ENCODE results near the gene ILDR2.

ILDR2 gene

GRCh38 chr1:166933633-166934032, 41.7 kb downstream of the ILDR2 start:
- Histone ChIP-seq H4K91ac (ENCODE audit: low read depth, low read length, poor library complexity) (no peak overlapping the region), H2AFZ (ENCODE audit: low read length) (no peak overlapping the region), H3K23ac (ENCODE audit: low read depth, low read length, poor library complexity) (no peak overlapping the region), H3K27me3 (ENCODE audit: control insufficient read depth in 3 of 3, insufficient read depth in 3 of 3, low read depth in 1 of 3, low read length in 3 of 3) (no peaks in the 10 kb centered on the region), H2BK12ac (ENCODE audit: low read length) (no peak overlapping the region), H3K4me1 (ENCODE audit: control insufficient read depth in 2 of 2, insufficient read depth in 1 of 2, low read depth in 1 of 2, low read length in 2 of 2) (peaks cover 0 to 12% of the 10 kb centered on the region in 2 donors), H2BK120ac (ENCODE audit: low read depth, low read length) (no peak overlapping the region), H2BK15ac (ENCODE audit: low read length) (no peak overlapping the region), H3K9me3 (replicated peaks in 1 of 2; ENCODE audit: control insufficient read depth in 2 of 2, insufficient read depth in 1 of 2, low read depth in 1 of 2, low read length in 2 of 2) (peaks cover 0 to 5% of the 10 kb centered on the region in 2 donors), H3K79me1 (ENCODE audit: low read depth, low read length) (no peaks in the 10 kb centered on the region), H3K27ac (replicated peaks; ENCODE audit: low read length) (no peak overlapping the region), H3K36me3 (replicated peaks in 1 of 2; ENCODE audit: control insufficient read depth in 2 of 2, insufficient read depth in 2 of 2, low read length in 2 of 2) (peaks cover 13 to 34% of the 10 kb centered on the region in 2 donors), H3K4me3 (ENCODE audit: low read length in 2 of 2) (no peak overlapping the region), H3K18ac (ENCODE audit: low read length) (no peak overlapping the region), H3K4ac (ENCODE audit: low read length) (no peak overlapping the region), H3K9ac (ENCODE audit: low read depth, low read length, poor library complexity) (no peak overlapping the region), H3K14ac (ENCODE audit: low read length) (no peak overlapping the region), H3K4me2 (ENCODE audit: insufficient read depth, low read length, poor library complexity, severe bottlenecking) (no peak overlapping the region), H4K8ac (ENCODE audit: low read depth, low read length) (no peak overlapping the region), H2BK5ac (ENCODE audit: low read length) (no peak overlapping the region), H2AK5ac (ENCODE audit: low read depth, low read length) (no peak overlapping the region)
- WGBS, 2 donors (ENCODE audit: extremely low coverage in 2 of 2, insufficient read length in 2 of 2, insufficient replicate concordance in 1 of 2): no CpG with 5 or more reads among the region's 1 CpG
- no peak for DNase-seq (ENCODE audit: low spot score)

DNA sequence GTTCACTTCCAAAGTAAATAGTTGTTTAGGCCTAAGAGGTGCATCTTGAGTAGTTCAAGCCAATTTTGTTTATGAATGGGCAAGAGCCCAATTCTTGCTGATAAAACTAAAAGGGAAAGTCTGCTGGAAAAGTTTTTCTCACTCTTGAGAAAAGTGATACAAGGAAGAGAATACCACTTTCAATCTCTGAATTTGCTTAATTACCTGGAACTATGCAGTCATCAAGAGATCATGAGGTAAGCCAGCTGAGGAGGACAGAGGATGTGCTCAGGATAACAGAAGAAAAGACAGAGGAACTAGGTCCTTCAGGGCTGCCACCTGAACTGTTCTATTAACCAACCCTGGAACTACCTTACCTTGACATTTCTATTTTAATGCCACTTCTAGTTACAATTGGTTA, 42.2 kb downstream of the ILDR2 start:
- H3K4me1 ChIP-seq (ENCODE audit: control insufficient read depth in 2 of 2, insufficient read depth in 1 of 2, low read depth in 1 of 2, low read length in 2 of 2): peaks cover 0 to 12% of the 10 kb centered on the region in 2 donors
- H2BK12ac ChIP-seq (ENCODE audit: low read length): no peak overlapping the region
- no peak overlapping the region for H3K23ac ChIP-seq (ENCODE audit: low read depth, low read length, poor library complexity)
- no peak overlapping the region for H2BK15ac ChIP-seq (ENCODE audit: low read length)
- H3K4ac ChIP-seq (ENCODE audit: low read length): no peak overlapping the region
- H2AFZ ChIP-seq (ENCODE audit: low read length): no peak overlapping the region
- no peak overlapping the region for H2BK5ac ChIP-seq (ENCODE audit: low read length)
- H4K8ac ChIP-seq (ENCODE audit: low read depth, low read length): no peak overlapping the region
- H3K9me3 ChIP-seq (replicated peaks in 1 of 2; ENCODE audit: control insufficient read depth in 2 of 2, insufficient read depth in 1 of 2, low read depth in 1 of 2, low read length in 2 of 2): peaks cover 0 to 5% of the 10 kb centered on the region in 2 donors
- H3K4me2 ChIP-seq (ENCODE audit: insufficient read depth, low read length, poor library complexity, severe bottlenecking): no peak overlapping the region
- no peak overlapping the region for H3K27ac ChIP-seq (replicated peaks; ENCODE audit: low read length)
- no peak overlapping the region for H3K4me3 ChIP-seq (ENCODE audit: low read length in 2 of 2)
- no peak overlapping the region for H3K18ac ChIP-seq (ENCODE audit: low read length)
- H3K9ac ChIP-seq (ENCODE audit: low read depth, low read length, poor library complexity): no peak overlapping the region
- no peaks in the 10 kb centered on the region for H3K79me1 ChIP-seq (ENCODE audit: low read depth, low read length)
- no peaks in the 10 kb centered on the region for H3K27me3 ChIP-seq (ENCODE audit: control insufficient read depth in 3 of 3, insufficient read depth in 3 of 3, low read depth in 1 of 3, low read length in 3 of 3)
- no peak overlapping the region for H2AK5ac ChIP-seq (ENCODE audit: low read depth, low read length)
- H2BK120ac ChIP-seq (ENCODE audit: low read depth, low read length): no peak overlapping the region
- no peak overlapping the region for H4K91ac ChIP-seq (ENCODE audit: low read depth, low read length, poor library complexity)
- no peak for DNase-seq (ENCODE audit: low spot score)
- peaks cover 13 to 34% of the 10 kb centered on the region in 2 donors for H3K36me3 ChIP-seq (replicated peaks in 1 of 2; ENCODE audit: control insufficient read depth in 2 of 2, insufficient read depth in 2 of 2, low read length in 2 of 2)
- H3K14ac ChIP-seq (ENCODE audit: low read length): no peak overlapping the region

DNA sequence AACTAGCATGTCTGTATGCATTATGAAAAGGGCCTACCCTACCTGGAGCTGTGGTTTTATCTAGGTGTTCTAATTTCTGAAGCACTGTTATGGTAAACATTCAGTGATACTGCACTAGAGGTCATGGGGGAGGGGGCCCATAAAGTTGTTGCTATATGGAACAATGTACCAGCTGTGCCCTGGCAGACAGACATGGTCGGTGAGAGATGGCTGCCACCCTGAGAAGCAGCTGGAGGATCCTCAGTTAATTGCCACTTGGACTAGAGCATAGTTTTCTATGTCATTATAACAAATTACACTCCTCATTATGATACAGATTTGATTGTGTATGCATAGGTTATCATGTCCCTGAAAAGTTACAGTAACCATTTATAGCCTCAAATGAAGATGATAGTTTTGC, 45.4 kb downstream of the ILDR2 start:
- Histone ChIP-seq H3K9ac (ENCODE audit: low read depth, low read length, poor library complexity) (no peak overlapping the region), H3K79me1 (ENCODE audit: low read depth, low read length) (no peaks in the 10 kb centered on the region), H2BK5ac (ENCODE audit: low read length) (no peak overlapping the region), H3K4me3 (ENCODE audit: low read length in 2 of 2) (no peak overlapping the region), H4K91ac (ENCODE audit: low read depth, low read length, poor library complexity) (no peak overlapping the region), H3K4me2 (ENCODE audit: insufficient read depth, low read length, poor library complexity, severe bottlenecking) (no peak overlapping the region), H3K27ac (replicated peaks; ENCODE audit: low read length) (no peak overlapping the region), H3K36me3 (replicated peaks in 1 of 2; ENCODE audit: control insufficient read depth in 2 of 2, insufficient read depth in 2 of 2, low read length in 2 of 2) (peaks cover 11 to 24% of the 10 kb centered on the region in 2 donors), H3K4me1 (ENCODE audit: control insufficient read depth in 2 of 2, insufficient read depth in 1 of 2, low read depth in 1 of 2, low read length in 2 of 2) (peaks cover 11 to 18% of the 10 kb centered on the region in 2 donors), H2BK120ac (ENCODE audit: low read depth, low read length) (no peak overlapping the region), H2AFZ (ENCODE audit: low read length) (no peak overlapping the region), H2AK5ac (ENCODE audit: low read depth, low read length) (no peak overlapping the region), H3K23ac (ENCODE audit: low read depth, low read length, poor library complexity) (no peak overlapping the region), H3K18ac (ENCODE audit: low read length) (no peak overlapping the region), H2BK12ac (ENCODE audit: low read length) (no peak overlapping the region), H3K14ac (ENCODE audit: low read length) (no peak overlapping the region), H3K4ac (ENCODE audit: low read length) (no peak overlapping the region), H3K9me3 (replicated peaks in 1 of 2; ENCODE audit: control insufficient read depth in 2 of 2, insufficient read depth in 1 of 2, low read depth in 1 of 2, low read length in 2 of 2) (peaks cover 5 to 10% of the 10 kb centered on the region in 2 donors), H4K8ac (ENCODE audit: low read depth, low read length) (no peak overlapping the region), H2BK15ac (ENCODE audit: low read length) (no peak overlapping the region), H3K27me3 (ENCODE audit: control insufficient read depth in 3 of 3, insufficient read depth in 3 of 3, low read depth in 1 of 3, low read length in 3 of 3) (no peaks in the 10 kb centered on the region)
- no peak for DNase-seq (ENCODE audit: low spot score)
- WGBS, 2 donors (ENCODE audit: extremely low coverage in 2 of 2, insufficient read length in 2 of 2, insufficient replicate concordance in 1 of 2): no CpG with 5 or more reads among the region's 1 CpG

DNA sequence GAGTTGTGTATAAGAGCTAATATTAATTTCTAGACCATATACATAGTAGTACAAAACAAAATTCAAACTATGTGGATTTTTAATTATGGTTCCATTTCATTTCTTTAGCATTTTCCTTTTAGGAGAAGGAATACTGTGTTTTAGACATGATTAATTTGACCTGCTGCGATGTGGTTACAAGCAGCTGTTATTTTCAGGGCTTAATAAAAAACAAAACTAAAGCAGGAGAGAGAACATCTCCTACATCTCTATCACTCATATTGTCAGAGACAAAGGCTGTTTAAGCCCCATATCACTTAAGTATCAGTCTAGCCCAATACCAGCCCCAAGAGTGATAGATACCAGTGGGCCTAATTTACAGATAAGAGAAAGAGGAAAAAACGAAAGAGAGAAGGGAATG, 47.6 kb downstream of the ILDR2 start:
- no peak overlapping the region for H3K23ac ChIP-seq (ENCODE audit: low read depth, low read length, poor library complexity)
- H2BK12ac ChIP-seq (ENCODE audit: low read length): no peak overlapping the region
- no peak overlapping the region for H2AK5ac ChIP-seq (ENCODE audit: low read depth, low read length)
- H4K91ac ChIP-seq (ENCODE audit: low read depth, low read length, poor library complexity): no peak overlapping the region
- no CpG with 5 or more reads among the region's 2 CpGs for WGBS, 2 donors (ENCODE audit: extremely low coverage in 2 of 2, insufficient read length in 2 of 2, insufficient replicate concordance in 1 of 2)
- H2BK5ac ChIP-seq (ENCODE audit: low read length): no peak overlapping the region
- peaks cover 5% of the 10 kb centered on the region in 2 donors for H3K9me3 ChIP-seq (replicated peaks in 1 of 2; ENCODE audit: control insufficient read depth in 2 of 2, insufficient read depth in 1 of 2, low read depth in 1 of 2, low read length in 2 of 2)
- H3K4me2 ChIP-seq (ENCODE audit: insufficient read depth, low read length, poor library complexity, severe bottlenecking): no peak overlapping the region
- no peak overlapping the region for H3K14ac ChIP-seq (ENCODE audit: low read length)
- H2BK15ac ChIP-seq (ENCODE audit: low read length): no peak overlapping the region
- H2AFZ ChIP-seq (ENCODE audit: low read length): no peak overlapping the region
- H3K4ac ChIP-seq (ENCODE audit: low read length): no peak overlapping the region
- no peak overlapping the region for H4K8ac ChIP-seq (ENCODE audit: low read depth, low read length)
- H3K27ac ChIP-seq (replicated peaks; ENCODE audit: low read length): no peak overlapping the region
- no peak overlapping the region for H3K4me3 ChIP-seq (ENCODE audit: low read length in 2 of 2)
- H3K4me1 ChIP-seq (ENCODE audit: control insufficient read depth in 2 of 2, insufficient read depth in 1 of 2, low read depth in 1 of 2, low read length in 2 of 2): peaks cover 9 to 11% of the 10 kb centered on the region in 2 donors
- H3K27me3 ChIP-seq (ENCODE audit: control insufficient read depth in 3 of 3, insufficient read depth in 3 of 3, low read depth in 1 of 3, low read length in 3 of 3): no peaks in the 10 kb centered on the region
- H3K18ac ChIP-seq (ENCODE audit: low read length): no peak overlapping the region
- no peak for DNase-seq (ENCODE audit: low spot score)
- H3K9ac ChIP-seq (ENCODE audit: low read depth, low read length, poor library complexity): no peak overlapping the region
- H2BK120ac ChIP-seq (ENCODE audit: low read depth, low read length): no peak overlapping the region
- H3K79me1 ChIP-seq (ENCODE audit: low read depth, low read length): no peaks in the 10 kb centered on the region
- H3K36me3 ChIP-seq (replicated peaks in 1 of 2; ENCODE audit: control insufficient read depth in 2 of 2, insufficient read depth in 2 of 2, low read length in 2 of 2): peaks cover 10 to 19% of the 10 kb centered on the region in 2 donors

Measured in neuronal stem cell (in vitro differentiated cells).